NCI-H1105 (cell line): ENCODE data around the gene ATF7.

Experiments used
- DNase-seq: peaks from one replicate; lab custom pipeline; 2025; lab: John Stamatoyannopoulos, UW

Gene ATF7

DNA sequence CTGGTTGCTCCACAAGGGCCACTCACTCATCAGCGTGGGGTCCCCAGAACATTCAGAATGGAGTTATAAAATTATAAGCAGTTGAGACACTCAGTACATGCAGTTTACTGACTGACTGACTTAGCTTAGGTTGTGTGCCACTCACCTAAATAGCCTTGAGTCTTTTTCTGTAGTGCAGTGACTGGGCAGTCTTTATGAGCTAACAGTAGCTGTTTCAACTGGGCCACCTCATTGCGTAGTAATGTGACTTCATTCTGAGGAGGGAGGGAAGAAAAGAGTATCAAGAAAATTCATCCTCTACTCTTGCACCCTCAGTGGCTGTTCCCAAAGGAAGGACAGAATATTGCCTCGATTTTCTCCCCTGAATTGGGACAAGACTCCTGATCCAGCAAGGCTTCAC lies 103.1 kb downstream of the ATF7 start:
- no peak for DNase-seq

DNA sequence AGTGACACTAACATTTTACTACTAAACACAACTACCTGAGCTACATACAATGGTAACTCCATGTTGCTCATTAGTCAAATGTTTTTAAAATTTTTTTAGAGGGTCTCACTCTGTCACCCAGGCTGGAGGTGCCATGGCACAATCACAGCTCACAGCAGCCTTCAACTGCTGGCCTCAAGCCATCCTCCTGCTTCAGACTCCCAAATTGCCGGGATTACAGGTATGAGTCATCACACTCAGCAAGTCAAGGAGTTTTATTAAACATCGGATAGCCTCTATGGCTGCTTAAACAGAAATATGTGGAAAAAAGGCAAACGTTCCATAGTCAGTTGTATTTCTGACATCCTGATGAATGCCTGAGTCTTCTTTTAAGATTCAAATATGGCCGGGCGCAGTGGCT lies 107.8 kb downstream of the ATF7 start:
- no peak for DNase-seq

GRCh38 chr12:53516758-53517455 lies 109.3 kb downstream of the ATF7 start:
- DNase-seq, result no peak

- DNase-seq, result no peak
These were observed 110.9 kb downstream of the ATF7 start for GRCh38 chr12:53515291-53515680.

DNA sequence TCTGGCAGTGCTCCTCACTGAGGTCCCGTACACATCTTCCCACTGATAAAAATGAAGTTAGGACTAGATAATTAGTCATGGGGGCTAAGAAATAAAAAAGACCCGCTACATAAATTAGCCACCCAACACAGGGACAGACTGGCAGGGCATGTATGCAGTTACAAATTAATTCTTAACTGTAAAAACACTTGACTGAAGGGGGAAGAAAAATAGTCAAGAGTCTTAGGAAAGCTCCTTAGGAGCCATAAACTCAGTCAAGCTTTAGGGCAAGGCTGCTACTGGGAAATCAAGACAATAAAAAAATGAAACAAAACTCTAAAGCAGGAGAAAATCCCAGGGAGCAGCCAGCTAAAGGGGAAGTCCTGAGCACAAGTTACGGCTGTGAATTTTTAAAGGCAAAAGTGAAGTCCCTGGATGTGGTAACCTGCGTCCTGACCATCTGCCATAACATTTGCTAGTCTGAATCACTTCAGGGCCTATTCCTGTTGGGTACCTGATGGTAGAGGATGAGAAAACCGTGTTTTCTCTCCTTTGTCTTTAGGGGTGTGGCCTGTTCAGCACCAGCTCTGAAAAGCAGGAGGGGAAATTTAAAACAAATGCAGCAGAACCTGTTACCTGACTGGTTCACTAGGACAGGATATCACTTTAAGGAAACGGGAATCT lies 111.4 kb downstream of the ATF7 start:
- no peak for DNase-seq

GRCh38 chr12:53513712-53514410 lies 112.3 kb downstream of the ATF7 start:
- no peak for DNase-seq

GRCh38 chr12:53510181-53510812 lies 115.9 kb downstream of the ATF7 start:
- no peak for DNase-seq

DNA sequence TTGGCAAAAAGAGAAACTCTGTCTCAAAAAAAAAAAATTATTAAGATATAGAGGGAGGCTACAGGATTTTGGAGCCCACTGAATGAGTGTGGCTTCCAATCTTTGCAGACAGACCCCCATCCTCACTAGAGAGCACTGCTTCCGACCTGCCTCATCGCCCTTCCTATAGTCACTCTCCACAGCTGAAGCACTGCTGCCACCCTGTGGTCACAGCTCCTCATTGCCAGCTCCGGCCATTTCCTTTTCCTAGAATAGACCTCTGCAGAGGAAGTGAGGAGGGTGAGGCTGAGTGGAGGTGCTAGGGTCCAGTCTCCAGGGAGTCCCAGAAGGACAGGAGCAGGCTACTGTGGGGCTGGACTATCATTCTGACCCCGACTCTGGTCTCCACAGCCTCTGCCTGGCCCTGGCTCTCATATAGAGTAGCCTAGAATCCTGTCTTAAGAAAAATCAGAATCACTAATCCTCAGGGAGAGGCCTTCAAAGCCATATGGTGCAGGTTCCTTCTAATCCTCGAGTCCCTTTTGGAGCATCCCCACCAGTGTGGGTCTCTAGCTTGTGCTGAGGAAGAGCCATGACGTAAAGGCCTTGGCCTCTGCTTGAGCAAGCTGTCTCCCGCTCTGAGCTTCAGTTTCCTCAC lies 117.5 kb downstream of the ATF7 start:
- peak; percentile 29 for DNase-seq

DNA sequence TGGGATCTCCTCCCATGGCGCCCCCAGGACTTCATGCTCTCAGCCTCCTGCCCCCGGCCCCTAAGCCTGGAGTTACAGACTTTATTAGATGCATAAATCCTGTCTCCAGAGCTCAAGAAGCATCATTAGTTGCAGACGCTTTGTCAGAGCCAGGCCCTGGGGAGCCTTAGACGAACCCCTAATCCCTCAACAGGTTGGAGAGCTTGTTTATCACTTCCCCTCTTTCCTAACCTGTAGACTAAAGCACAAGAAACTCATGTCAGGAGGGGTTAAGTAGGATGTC lies 118.6 kb downstream of the ATF7 start:
- no peak for DNase-seq

GRCh38 chr12:53506881-53507602 lies 119.1 kb downstream of the ATF7 start, which contains the start of gene NPFF:
NPFF (minus strand) TSS chr12:53507484; CDS start chr12:53507474, 10 bp downstream.
- no peak for DNase-seq

GRCh38 chr12:53506450-53506785 lies 119.8 kb downstream of the ATF7 start:
- DNase-seq, result no peak

- no peak for DNase-seq
These were observed 120.4 kb downstream of the ATF7 start for GRCh38 chr12:53505555-53506449.

DNA sequence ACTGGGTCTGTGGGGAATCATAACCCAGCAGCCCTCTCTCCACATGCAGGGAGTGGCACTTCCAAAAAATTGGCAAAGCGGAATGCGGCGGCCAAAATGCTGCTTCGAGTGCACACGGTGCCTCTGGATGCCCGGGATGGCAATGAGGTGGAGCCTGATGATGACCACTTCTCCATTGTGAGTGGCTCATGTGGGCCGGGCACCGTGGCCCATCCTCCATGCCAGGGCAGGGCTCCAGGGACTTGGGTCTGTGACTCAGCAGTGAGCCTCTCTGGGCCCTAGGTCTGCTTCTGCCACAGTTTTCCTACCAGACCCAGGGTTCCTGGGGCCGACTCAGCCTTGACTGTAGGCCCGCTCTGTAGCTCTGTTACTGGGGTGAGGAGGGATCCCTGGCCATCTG lies 121.1 kb downstream of the ATF7 start:
- no peak for DNase-seq

DNA sequence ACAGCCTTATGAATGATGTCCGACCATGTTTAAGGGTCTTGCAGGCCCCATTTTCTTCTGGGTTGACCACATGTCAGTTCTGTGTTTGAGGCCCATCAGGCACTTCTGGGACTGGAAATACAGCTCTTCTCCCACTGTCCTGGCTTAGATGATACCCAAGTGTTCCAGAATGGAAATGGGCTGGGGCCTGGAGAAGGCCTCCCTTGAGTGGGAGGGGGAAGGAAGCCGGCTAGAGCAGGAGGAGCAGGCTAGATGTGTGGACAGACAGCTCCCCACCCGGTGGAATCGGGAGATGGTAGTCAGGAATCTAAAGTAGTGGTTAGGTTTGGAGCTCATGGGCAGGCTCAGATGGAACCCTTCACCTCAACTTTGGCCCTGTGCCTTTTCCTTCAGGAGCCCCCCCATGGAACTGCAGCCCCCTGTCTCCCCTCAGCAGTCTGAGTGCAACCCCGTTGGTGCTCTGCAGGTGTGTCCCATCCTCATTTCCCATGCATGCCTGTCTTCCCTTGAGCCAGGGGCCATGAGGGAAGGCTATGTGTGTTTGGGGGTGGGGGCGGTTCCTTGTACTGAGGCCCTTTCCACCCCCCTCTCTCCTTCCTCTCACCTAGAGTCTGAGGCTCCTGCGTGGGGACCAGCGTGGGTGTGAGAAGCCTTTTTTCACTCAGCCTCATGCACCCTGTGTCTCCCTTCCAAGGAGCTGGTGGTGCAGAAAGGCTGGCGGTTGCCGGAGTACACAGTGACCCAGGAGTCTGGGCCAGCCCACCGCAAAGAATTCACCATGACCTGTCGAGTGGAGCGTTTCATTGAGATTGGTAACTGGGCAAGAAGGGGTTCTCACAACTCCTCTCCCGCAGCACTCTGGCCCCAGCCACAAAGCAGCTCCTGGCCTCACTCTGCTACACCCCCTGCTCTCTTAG lies 121.9 kb downstream of the ATF7 start:
- DNase-seq, result no peak

DNA sequence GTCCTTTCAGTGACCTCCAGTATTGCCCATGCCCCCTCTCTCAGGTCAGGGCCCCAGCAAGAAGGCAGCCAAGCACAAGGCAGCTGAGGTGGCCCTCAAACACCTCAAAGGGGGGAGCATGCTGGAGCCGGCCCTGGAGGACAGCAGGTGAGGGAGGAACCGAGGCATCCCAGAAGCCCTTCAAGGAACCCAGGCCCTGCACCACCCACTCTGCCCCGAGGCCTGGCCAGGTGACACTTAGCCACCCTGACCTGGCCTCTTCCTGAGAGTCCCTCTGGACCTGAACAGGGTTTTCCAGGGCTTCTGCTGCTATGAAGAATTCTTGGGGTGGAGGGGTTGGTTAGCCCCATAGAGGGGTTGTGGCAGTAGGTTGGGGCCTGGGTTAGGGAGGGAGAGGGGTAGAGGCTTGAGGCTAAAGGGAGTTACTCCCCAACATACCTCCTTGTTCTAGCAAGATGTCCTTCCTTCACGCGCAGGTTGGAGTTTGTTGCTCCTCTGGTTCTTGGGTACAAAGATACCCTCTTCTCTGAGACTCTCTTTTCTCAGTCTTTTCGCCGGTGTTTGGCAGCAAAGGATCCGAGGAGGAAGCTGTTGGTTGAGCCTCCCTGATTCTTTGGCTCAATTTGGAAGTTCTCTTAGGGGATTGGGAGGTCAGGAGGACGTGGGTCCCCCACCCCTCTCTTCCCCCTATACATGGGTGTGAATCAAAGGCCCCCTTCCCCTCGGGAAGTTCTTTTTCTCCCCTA lies 123.0 kb downstream of the ATF7 start:
- no peak for DNase-seq

GRCh38 chr12:53502331-53502730 lies 123.9 kb downstream of the ATF7 start:
- DNase-seq, result no peak

DNA sequence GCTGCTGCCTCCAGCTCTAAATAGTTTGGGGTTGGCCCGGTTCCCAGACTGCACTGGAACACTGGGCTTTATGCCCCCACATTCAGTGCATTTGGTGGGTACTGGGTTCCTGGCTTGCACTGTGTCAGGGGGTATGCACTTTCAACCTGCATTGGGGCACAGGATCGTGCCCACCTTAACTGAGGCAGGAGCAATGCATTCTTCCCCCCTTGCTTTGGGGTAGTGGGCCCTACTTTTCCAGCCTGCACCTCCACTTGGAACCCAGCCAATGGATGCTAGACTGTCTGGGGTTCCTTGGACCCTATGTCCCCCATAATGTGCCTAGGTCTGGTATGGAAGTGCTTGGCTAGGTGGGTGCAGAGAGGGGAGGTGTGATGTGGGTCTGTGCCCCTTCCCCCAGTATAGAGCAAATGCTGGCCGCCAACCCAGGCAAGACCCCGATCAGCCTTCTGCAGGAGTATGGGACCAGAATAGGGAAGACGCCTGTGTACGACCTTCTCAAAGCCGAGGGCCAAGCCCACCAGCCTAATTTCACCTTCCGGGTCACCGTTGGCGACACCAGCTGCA lies 124.5 kb downstream of the ATF7 start:
- DNase-seq, result no peak

GRCh38 chr12:53500776-53501614 lies 125.2 kb downstream of the ATF7 start, which contains the start of gene TARBP2:
TARBP2 (plus strand) TSS chr12:53501283; CDS start chr12:53501409, 126 bp downstream.
- DNase-seq, result peak; percentile 90
